Measurements from ENCODE around the gene CTNNA2. TPM values are rescaled to one million over a fixed set of nuclear protein-coding genes. Genes with fewer than 3 reads are reported as not detected.

The CTNNA2 gene
- total and polyA plus RNA-seq, 4 donors, result 0.01 to 0.37 TPM; not detected in 2

DNA sequence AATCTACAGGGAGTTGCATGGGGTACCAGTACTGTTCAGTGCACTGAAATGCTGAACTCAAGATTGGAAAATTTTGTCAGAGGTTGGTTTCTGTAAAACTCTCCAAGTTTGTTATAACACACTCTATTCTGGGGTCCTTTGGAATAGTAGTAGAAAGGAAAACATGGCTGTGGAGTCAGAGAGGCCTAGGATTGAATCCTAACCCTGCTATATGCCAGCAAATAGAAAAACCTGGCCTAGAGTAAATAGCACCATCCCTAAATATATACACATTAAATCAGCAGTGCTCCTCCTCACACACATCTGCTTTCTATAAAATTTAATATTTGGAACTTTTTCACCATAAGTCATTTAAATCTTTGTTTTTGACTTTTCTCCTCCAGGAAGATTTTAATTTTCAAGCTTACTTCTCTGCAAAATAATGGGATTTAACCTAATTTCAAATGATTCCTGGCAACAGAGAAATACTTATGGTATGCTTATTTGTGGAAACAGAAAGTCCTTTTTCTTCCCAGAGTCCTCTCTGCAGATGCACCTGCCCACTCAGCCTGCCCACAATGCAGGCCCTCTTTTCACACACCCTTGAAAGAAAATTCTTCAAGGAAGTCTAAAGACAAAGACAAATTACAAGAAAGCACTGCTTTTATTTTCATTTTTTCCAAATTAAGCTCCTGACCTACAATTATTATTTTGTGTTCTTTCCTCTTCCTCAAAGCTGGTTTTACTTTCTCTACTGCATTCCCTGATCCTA lies 989.2 kb downstream of the CTNNA2 start:
- Histone ChIP-seq H3K27ac (ENCODE audit: low read depth in 1 of 2, low read length in 1 of 2) (no peak overlapping the region), H3K4me3 (no peak overlapping the region), H3K36me3 (ENCODE audit: control insufficient read depth in 4 of 4, insufficient read depth in 4 of 4, low read length in 4 of 4) (no peaks in the 10 kb centered on the region), H3K9ac (ENCODE audit: insufficient read depth in 1 of 2, low read length in 2 of 2) (no peak overlapping the region), H3K9me3 (ENCODE audit: control insufficient read depth in 4 of 4, insufficient read depth in 3 of 4, low read length in 3 of 4) (no peaks in the 10 kb centered on the region), H3K4me1 (ENCODE audit: control insufficient read depth in 5 of 5, insufficient read depth in 5 of 5, low read length in 5 of 5) (no peaks in the 10 kb centered on the region), H3K27me3 (ENCODE audit: control insufficient read depth in 3 of 3, insufficient read depth in 3 of 3, low read length in 2 of 3) (no peaks in the 10 kb centered on the region)
- TF ChIP-seq, protein P1, sequence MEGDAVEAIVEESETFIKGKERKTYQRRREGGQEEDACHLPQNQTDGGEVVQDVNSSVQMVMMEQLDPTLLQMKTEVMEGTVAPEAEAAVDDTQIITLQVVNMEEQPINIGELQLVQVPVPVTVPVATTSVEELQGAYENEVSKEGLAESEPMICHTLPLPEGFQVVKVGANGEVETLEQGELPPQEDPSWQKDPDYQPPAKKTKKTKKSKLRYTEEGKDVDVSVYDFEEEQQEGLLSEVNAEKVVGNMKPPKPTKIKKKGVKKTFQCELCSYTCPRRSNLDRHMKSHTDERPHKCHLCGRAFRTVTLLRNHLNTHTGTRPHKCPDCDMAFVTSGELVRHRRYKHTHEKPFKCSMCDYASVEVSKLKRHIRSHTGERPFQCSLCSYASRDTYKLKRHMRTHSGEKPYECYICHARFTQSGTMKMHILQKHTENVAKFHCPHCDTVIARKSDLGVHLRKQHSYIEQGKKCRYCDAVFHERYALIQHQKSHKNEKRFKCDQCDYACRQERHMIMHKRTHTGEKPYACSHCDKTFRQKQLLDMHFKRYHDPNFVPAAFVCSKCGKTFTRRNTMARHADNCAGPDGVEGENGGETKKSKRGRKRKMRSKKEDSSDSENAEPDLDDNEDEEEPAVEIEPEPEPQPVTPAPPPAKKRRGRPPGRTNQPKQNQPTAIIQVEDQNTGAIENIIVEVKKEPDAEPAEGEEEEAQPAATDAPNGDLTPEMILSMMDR (IDR thresholded peaks at IDR 0.05; ENCODE audit: control extremely low read depth, extremely low read depth), result no peak
- no peak for DNase-seq
- ATAC-seq (ENCODE audit: insufficient read depth, low FRiP score), result no peak

DNA sequence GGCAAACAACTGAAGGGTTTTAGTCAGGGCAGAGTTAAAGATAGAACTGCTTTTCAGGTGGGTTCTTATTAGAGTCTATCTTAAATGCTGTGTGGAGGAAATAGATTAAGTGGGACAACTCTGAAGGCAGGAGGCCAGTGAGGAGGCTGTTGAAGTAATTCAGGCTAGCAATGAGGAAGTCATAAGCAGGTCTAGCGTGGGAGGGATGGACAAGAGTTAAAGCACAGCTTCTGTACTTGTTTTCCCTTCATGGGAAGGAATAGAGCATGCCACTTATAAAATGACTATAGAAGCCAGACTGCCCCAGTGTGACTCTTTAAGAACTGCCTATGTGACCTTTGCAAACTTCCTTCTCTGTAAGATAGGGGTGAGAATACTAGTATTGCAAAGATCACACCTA lies 993.7 kb downstream of the CTNNA2 start:
- WGBS, 2 donors, result 45 to 58% methylated on average over 1 of the region's 1 CpG
- no peak for ATAC-seq (ENCODE audit: insufficient read depth, low FRiP score)
- Histone ChIP-seq H3K36me3 (ENCODE audit: control insufficient read depth in 4 of 4, insufficient read depth in 4 of 4, low read length in 4 of 4) (no peaks in the 10 kb centered on the region), H3K4me3 (no peak overlapping the region), H3K27me3 (ENCODE audit: control insufficient read depth in 3 of 3, insufficient read depth in 3 of 3, low read length in 2 of 3) (no peaks in the 10 kb centered on the region), H3K9ac (ENCODE audit: insufficient read depth in 1 of 2, low read length in 2 of 2) (no peak overlapping the region), H3K27ac (ENCODE audit: low read depth in 1 of 2, low read length in 1 of 2) (no peak overlapping the region), H3K4me1 (ENCODE audit: control insufficient read depth in 5 of 5, insufficient read depth in 5 of 5, low read length in 5 of 5) (no peaks in the 10 kb centered on the region), H3K9me3 (ENCODE audit: control insufficient read depth in 4 of 4, insufficient read depth in 3 of 4, low read length in 3 of 4) (no peaks in the 10 kb centered on the region)
- TF ChIP-seq, protein P1 (IDR thresholded peaks at IDR 0.05; ENCODE audit: control extremely low read depth, extremely low read depth), result no peak
- DNase-seq, result no peak

DNA sequence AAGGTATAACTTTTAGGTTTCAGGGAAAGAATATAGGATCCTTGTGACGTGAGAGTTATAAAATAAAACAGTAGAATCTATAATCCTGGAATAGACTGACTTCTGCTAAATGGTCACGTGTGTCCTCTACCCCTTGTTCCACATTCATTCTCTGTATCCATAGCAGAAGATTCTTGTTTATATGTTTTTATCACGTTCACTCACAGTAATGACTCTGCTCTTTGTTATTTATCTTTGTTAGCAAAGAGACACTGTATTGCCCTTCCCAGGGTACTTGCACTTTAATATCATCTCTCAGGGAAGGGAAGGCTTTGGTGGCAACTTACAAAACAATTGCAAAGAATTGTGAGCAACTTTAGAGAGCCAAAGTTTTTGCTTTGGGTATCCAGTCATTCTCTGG lies 997.9 kb downstream of the CTNNA2 start:
- H3K27ac ChIP-seq (ENCODE audit: low read depth in 1 of 2, low read length in 1 of 2), result no peak overlapping the region
- H3K9me3 ChIP-seq (ENCODE audit: control insufficient read depth in 4 of 4, insufficient read depth in 3 of 4, low read length in 3 of 4), result peaks cover 0 to 2% (median 0%) of the 10 kb centered on the region in 4 donors
- no peak overlapping the region for H3K4me3 ChIP-seq
- TF ChIP-seq, protein P1 (IDR thresholded peaks at IDR 0.05; ENCODE audit: control extremely low read depth, extremely low read depth), result no peak
- no peak for DNase-seq
- no peak for ATAC-seq (ENCODE audit: insufficient read depth, low FRiP score)
- 62 to 78% methylated on average over 3 of the region's 3 CpGs for WGBS, 2 donors
- H3K9ac ChIP-seq (ENCODE audit: insufficient read depth in 1 of 2, low read length in 2 of 2), result no peak overlapping the region
- no peaks in the 10 kb centered on the region for H3K36me3 ChIP-seq (ENCODE audit: control insufficient read depth in 4 of 4, insufficient read depth in 4 of 4, low read length in 4 of 4)
- no peaks in the 10 kb centered on the region for H3K27me3 ChIP-seq (ENCODE audit: control insufficient read depth in 3 of 3, insufficient read depth in 3 of 3, low read length in 2 of 3)
- H3K4me1 ChIP-seq (ENCODE audit: control insufficient read depth in 5 of 5, insufficient read depth in 5 of 5, low read length in 5 of 5), result no peaks in the 10 kb centered on the region

DNA sequence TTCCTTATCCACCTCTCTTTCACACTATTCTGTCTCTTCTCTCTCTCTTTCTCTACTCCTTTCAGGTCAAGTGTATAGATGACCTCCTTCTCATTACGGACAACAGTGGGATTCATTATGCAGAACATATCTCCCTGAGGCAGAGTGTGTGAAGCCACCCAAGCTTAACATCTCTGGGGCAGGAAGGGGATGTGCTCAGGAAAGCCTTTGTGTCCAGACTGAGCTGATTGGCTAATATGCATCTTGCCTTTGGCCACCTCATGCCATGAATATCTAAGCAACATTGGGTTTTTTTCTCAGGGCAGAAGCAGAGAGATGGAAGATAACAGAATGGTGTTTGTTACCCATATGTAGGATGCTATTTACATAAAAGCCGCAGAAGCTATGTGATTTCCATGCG lies 1003.1 kb downstream of the CTNNA2 start:
- Histone ChIP-seq H3K27ac (ENCODE audit: low read depth in 1 of 2, low read length in 1 of 2) (no peak overlapping the region), H3K4me1 (ENCODE audit: control insufficient read depth in 5 of 5, insufficient read depth in 5 of 5, low read length in 5 of 5) (no peaks in the 10 kb centered on the region), H3K27me3 (ENCODE audit: control insufficient read depth in 3 of 3, insufficient read depth in 3 of 3, low read length in 2 of 3) (no peaks in the 10 kb centered on the region), H3K9me3 (ENCODE audit: control insufficient read depth in 4 of 4, insufficient read depth in 3 of 4, low read length in 3 of 4) (peaks cover 0 to 4% (median 1%) of the 10 kb centered on the region in 4 donors), H3K9ac (ENCODE audit: insufficient read depth in 1 of 2, low read length in 2 of 2) (no peak overlapping the region), H3K36me3 (ENCODE audit: control insufficient read depth in 4 of 4, insufficient read depth in 4 of 4, low read length in 4 of 4) (no peaks in the 10 kb centered on the region), H3K4me3 (no peak overlapping the region)
- no peak for DNase-seq
- 87 to 93% methylated on average over 3 of the region's 3 CpGs for WGBS, 2 donors
- no peak for ATAC-seq (ENCODE audit: insufficient read depth, low FRiP score)
- TF ChIP-seq, protein P1 (IDR thresholded peaks at IDR 0.05; ENCODE audit: control extremely low read depth, extremely low read depth), result no peak
